NCI-H2227 treated with DMSO at 0.1 percent for 48 hours (cell line): ENCODE results near the gene ZNF444.
A peak's percentile ranks its signal among the peaks of the same experiment; 100 is the strongest.

Experiments
- DNase-seq: peaks from one replicate; lab custom pipeline; 2025; lab: John Stamatoyannopoulos, UW

ZNF444 gene

DNA sequence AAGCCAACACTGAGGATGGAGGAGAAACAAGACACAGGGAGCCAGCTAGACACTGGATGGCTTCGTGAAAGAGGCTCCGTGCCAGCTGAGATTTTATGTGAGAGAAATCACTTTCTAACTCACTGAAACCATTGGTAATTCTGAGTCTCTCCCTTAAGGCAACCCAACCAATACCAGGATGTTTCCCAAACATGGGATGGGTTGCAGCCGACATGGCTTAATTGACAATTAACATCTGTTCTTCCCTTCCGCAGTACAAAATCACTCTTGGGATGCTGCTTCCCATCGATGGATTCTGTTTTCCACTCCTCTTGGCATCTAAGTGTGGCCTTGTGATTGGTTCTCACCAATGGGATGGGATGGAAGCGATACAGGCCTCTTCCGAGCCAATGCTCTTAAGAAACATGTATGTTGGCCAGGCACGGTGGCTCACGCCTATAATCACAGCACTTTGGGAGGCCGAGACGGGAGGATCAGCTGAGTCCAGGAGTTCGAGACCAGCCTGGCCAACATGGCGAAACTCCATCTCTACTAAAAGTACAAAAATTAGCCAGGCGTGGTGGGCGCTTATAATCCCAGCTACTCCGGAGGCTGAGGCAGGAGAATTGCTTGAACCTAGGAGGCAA lies 17.7 kb upstream of the ZNF444 start:
- no peak for DNase-seq

DNA sequence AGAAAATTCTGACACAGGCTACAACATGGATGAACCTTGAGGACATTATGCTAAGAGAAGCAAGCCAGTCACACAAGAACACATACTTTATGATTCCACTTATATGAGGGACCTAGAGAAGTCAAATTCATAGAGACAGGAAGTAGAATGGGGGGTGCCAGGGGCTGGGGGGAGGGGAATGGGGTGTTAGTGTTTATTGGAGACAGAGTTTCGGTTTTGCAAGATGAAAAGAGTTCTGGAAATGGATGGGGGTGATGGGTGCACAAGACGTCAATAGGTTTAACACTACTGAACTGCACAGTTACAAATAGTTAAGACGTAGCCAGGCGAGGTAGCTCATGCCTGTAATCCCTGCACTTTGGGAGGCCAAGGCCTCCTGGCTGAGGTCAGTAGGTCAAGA lies 16.5 kb upstream of the ZNF444 start:
- no peak for DNase-seq

DNA sequence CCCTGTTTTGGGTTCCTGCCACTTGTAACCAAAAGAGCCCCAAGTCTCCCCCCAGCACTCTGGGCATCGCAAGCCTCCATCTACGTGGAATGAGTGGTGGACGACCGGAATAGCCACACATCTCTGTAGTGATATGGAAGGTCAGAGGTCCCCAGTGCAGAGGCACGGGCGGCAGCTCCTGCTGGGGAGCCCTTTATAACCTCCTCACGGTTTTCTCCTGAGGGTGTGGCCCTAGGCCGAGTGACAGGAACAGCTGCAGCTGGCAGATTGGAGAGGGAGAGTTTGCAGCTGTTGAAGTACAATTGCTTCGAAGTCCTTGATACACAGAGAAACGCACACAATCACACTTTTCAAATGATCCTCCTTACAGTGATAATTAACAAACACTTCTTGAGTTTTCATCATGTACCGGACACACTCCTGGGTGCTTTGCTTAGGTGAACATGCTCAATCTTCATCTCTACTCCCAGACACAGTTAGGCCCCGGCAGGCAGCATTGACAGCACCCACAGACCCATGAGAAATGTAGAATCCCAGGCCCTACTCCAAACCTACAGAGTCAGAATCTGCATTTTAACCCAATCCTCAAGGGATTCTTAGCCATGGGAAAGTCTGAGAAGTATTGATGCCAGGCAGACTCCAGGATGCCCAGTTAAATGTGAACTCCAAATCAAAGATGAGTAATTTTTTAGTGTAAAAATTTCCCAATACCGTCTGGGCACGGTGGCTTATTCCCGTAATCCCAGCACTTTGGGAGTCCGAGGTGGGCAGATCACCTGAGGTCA lies 15.1 kb upstream of the ZNF444 start:
- DNase-seq: peak; percentile 30

DNA sequence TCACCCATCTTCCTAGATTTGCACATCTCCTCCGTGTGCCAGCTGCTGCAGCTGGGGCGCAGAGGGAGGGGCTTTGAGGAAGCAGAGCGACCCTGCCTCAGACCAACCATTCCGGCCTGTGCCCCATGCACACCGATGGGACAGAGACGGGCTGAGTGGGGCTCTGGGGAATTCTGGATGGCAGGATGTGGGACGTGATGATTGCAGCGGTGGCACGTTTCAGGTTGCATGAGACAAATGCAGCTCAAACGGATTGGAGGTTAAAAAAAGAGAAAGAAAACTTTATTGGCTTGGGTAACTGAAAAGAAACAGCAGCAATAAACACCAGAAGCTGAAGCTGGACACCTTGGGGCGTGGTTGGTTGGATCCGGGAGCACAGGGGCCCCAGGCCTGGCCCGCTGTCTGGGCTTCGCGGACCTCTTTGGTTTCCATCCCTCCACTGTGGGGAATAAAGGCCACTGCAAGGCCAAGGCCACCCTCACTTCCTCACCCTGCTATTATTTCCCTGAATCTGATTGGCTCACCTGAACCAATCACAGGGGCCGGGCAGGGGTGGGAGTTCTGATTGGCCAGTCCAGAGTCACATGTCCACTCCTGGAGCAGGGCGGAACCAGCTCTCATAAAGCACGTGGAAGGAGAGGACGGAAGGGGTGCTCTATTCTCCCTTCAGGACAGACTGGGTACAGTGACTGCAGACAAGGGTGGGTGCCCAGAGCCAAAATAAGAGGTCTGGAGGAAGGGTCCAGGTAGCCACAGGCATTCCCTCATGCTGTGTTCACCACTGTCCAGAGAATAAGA lies 13.9 kb upstream of the ZNF444 start:
- DNase-seq: no peak

DNA sequence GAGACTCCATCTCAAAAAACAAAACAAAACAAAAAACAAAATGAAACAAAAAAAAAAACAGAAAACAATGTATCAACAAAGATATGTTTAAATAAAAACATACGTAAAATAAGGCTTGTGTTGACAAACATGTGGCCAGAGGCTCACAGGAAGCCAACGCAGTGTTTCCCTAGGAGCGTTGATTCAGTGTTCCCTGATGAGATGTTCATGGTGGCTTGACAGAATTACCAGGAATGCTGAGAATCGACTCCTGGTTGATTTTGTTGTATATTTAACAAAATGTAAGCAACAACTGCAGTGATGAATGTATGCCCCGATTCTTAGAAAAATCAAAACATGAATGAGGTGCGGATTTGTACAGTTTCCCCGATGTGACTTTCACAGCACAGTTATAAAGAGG lies 11.1 kb upstream of the ZNF444 start:
- DNase-seq: no peak

DNA sequence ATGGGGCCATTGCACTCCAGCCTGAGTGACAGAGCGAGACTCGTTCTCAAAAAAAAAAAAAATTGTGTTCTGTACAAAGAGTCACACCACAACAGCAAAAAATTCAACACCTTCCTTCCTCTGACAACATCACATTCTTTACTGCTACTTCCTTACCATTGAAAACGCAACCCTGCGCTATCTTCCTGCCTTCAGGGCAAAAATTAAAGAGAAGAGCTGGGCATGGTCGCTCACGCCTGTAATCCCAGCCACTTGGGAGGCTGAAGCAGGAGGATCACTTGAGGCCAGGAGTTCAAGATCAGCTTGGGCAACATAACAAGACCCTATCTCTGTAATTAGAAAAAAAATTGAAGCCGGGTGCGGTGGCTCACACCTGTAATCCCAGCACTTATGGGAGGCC lies 9.4 kb upstream of the ZNF444 start:
- no peak for DNase-seq

DNA sequence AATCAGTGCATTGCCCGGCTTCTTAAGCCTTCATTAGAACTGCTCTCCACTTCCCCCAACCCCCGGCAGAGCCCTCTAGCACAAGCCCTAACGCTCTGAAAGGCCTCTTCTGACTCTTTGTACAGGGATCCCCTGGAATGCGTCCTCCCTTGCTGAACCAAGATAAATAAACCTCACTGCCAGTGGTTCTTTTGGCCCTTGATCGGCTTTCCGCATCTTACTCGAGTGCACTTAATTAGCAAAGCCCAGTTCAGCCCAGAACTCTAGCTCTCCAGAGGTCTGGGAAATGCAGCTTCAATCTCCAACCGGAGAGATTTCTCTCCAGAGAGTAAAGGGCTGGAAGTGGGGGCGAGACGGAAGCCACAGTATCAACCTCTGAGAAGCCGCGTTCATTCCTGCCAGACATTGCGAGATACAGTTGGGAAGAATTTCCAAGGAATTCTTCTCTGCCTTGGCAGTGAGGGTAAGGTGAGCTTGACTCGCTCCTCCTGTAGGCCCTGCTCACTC lies 8.7 kb upstream of the ZNF444 start:
- DNase-seq: no peak

DNA sequence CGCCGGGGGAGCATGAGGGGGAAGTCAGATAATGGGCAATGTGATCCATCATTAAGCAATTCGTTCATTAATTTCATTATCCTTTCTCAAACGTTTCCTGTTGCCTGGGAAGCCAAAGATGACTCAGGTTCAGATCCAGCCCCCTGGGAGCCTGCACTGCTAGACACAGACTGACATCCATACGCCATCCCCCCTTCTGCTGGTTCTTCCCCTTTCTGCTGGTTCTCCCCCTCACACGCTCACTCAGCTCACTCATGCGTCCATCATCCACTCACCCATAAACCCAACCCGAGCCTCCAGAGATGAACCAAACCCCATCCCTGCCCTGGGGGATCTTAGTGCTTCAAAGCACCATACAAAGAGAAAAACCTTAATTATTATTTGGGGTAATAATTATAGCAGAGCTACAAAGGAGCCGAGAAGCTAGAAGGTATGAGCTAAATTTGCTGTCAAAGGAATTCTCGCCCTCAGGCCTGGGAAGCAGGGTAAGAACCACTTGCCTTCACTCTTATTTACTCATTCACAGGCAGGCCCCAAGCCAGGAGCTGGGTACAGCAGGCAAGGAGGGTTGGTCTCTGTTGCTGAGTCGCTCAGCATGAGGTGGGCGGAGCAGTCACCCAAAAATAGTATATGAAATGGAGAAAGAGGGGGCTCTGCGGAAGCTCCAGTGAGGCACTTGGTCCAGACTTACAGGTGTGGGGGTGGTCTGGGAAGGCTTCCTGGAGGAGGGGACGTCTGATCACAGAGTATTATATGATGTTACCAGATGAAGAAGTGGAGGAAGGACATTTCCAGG lies 7.0 kb upstream of the ZNF444 start:
- DNase-seq: no peak

DNA sequence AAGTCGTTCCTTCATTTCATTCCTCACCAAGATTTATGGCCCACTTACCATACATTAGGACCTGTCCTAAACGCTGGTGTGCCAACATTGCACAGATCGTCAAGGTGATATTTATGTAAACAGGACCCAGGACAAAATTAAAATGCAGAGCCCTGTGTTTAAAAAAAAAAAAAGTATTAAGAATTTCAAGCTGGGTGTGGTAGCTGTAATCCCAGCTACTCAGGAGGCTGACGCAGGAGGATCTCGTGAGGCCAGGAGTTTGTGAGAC lies 6.5 kb upstream of the ZNF444 start:
- no peak for DNase-seq

DNA sequence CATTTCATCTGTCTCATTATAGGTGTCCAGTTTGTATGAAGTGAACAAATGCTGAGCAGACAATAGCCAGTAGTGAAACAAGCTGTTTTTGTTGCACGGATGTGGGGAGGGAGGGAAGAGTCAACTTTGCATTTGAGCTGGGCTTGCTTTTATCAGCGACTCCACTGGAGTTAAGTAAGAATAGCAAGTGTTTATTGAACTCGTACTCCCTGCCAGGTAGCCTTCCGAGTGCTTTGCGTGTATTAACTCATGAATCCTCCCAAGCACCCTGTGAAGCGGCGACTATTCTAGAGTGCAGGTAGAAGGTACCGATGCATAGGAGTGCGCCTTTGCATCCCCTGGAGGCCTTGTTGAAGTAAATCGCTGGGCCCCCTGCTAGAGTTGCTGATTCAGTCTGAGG lies 4.7 kb upstream of the ZNF444 start:
- no peak for DNase-seq

DNA sequence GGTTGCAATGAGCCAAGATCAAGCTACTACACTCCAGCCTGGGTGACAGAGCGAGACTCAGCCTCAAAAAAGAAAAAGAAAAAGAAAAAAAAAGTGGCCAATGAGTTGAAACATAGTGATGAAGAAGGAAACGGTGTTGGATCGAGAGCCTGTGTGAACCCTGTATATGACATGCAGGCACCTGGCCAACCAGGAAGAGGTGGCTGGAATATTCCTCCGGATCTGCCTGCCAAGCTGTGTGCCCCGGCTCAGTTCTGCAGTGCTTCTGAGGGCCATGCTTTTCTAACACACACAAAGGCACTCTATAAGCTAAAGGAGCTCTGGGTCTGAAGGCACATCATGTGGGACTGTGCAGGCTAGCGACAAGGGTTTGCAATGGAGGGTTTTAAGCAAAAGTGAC lies 3.7 kb upstream of the ZNF444 start:
- DNase-seq: no peak

DNA sequence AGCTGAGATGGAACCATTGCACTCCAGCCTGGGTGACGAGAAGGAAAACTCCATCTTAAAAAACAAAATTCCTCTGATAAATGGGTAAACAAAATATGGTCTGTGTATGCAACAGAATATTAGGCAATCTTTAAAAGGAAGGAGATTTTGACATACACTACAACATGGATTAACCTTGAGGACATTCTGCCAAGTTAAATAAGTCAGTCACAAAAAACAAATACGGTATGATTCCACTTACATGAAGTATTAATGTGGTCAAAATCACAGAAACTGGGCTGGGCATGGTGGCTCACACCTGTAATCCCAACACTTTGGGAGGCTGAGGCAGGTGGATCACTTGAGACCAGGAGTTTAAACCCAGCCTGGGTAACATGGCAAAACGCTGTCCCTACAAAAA lies 3.0 kb upstream of the ZNF444 start:
- no peak for DNase-seq

DNA sequence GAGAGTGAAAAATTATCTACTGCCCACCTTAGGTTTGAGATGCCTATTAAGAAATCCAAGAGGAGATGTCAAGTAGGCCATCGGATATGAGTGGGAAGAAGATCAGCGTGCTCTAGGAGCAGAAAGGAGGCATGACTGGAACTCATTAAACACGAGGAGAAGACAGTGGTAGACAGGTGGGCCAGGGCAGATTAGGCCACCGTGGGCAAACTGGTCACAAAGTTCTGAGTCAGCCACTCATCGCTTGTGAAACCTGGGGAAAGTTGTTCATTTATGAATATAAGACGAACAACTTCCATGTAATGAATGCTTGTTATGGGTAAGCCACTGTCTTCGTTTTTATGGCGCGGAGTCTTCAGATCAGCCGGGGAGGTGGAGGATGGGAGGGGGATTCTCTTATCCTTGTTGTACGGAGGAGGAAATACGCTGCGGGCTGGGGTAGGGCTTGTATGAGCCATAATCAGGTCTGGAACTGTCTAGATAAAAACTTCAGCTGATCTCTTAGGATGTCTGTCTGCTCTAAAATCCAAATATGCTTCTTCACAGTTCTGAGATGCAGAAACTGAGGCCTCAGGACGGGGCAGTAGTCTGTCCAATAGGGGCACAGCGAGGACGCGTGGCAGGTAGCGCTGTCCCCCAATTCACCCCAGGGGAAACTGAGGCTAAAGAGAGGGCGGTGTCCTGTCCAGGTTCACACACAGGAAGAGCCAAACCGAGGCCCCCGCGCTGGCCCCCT lies 1.1 kb upstream of the ZNF444 start:
- peak; percentile 84 for DNase-seq

DNA sequence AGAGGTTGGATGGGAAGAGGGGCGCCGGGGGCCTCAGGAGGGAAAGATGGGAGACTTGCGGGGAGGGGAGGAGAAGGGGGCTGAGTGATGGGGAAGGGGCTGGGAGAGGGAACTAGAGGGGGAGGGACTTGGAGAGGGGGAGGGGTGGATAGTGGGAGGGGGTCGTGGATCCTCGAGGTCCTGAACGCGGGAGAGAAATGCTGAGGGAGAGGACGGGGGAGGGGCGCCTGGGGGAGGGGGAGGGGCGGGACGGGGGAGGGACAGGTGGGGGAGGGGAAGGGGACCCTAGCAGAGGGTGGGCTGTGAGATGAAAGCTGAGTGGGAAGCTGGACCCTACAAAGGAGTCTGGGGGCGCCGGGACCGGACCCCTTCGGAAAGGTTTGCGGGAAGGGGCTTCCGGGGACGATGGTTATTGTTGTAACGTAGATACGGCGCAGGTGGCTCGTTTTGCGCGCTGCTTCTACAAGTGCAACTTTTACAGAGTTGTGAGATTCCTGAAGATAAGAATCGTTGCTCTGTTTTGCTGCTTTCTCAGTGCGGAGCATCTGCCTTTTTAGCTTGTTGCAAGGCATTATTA lies 418 bp downstream of the ZNF444 start:
- no peak for DNase-seq

DNA sequence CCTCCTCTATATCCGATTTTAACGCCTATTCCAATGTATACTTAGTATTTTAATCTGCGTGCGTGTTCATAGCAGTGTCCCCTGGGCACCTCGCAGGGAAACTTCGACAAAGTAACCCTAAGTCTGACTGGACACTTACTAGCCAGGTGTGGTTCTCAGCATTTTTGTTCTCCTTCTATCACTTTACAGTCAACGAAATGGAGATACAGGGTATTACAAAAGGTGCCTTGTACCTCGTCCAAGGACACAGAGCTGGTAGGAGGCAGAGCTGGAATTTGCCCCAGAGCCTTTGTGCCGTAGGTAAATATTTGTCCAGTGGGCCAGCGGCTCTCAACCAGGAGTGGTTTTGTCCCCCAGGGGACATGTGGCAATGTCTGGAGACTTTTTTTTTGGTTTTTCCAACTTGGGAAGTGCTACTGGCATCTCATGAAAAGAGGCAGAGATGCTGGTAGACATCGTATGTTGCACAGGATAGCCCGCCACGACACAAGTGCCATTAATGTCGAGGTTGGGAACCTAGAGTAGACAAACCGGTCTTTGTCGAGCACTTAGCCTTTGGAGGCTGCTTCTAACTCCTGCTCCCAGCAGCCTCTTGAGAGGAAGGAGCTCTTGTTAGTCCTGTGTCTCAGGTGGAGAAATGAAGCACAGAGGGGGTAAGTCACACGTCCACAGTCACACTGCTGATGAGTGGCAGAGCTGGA lies 1.1 kb downstream of the ZNF444 start:
- DNase-seq: no peak

DNA sequence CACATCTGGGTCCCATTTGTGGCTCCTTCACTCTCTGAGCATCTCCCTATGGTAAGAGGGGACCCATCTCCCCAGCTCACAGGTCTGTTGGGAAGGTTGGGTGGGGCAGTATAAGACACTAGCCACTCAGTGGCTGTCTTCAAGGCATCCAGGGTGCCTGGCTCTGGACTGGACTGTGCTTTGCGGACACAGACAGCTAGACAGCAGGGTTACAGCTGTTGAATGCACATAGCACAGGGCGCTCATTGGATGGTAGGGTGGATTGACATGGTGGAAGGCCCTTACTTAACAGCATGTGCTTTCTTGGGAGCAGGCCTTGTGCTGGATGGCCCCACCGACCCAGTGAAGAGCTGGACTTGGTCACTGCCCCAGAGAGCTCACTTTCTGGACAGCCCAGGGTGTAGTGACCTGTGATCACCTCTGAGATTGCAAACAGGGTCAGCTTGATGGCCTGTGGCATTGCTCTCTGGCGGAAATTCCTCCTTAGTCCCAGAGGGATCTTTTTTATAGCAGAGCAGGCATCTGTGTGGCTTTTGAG lies 1.9 kb downstream of the ZNF444 start:
- DNase-seq: no peak

DNA sequence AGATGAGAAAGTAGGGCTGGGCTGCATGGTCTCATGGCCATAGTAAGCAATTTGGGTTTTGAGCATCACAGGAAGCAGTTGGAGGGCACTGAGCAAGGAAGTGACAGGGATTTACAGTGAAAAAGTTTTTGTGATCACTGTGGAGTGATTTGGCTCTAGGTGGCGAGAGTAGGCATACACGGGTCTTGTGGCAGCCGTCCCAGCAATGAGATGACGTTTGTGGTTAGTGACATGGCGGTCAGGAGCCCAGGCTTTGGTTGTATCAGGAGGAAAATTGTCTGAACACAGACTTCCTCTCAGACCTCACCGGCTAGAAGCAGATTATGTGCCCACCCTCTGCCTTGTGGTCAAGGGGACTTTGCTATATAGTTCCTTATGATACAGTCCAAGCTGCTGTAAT lies 3.3 kb downstream of the ZNF444 start:
- DNase-seq: no peak

DNA sequence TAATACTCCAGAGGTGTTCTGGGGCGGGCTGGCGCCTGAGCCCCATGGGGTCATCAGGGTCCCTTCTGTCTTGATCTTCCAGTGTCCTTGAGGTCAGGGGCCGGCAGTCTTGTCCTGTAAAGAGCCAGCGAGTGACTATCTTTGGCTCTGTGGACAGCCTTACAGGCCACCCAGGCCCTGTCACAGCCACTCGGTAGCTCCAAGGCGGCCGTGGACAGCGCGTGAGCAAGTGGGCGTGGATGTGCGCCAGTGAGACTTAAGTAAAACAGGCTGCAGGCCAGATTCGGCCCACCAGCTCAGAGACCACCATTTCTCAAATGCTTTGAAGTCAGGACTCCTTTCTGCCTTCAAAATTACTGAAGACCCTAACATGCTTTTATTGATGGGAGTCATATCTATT lies 3.7 kb downstream of the ZNF444 start:
- no peak for DNase-seq

DNA sequence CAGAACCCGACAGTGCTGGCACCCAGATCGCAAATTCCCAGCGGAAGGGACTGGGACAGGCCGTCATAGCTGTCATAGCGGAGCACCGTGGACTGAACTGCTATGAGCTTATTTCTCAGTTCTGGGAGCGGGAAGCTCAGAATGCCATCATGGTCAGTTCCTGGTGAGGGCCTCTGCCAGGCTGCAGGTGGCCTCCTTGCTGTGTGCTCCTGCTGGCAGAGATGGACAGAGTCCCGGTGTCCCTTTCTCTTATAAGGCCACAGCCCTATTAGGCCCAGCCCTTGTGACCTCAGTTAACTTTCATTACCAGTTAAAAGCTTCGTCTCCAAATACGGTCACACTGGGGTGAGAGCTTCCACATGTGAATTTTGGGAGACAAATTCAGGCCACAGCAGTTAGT lies 4.6 kb downstream of the ZNF444 start:
- no peak for DNase-seq

DNA sequence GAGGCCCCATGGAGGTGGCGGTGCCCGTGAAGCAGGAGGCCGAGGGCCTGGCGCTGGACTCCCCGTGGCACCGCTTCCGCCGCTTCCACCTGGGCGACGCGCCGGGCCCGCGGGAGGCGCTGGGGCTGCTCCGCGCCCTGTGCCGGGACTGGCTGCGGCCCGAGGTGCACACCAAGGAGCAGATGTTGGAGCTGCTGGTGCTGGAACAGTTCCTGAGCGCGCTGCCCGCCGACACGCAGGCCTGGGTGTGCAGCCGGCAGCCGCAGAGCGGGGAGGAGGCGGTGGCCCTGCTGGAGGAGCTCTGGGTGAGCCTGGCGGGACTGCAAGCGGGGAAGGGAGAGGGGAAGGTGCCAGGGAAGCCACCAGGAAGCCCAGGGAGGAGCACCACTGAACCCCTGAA lies 5.8 kb downstream of the ZNF444 start:
- DNase-seq: no peak
